GM11168 (cell line): ENCODE data around the gene SMDT1.

Experiments
- in situ Hi-C: fragments of 300-500 bp; cut with MboI; formaldehyde crosslinking; loops from one replicate; pipeline ENCODE4 v1.12.0; 2022; ENCODE audit warnings: low sequenced_read_pairs; ENCODE audit not compliant: unreplicated experiment

The SMDT1 gene

GRCh38 chr22:42069801-42070516 lies 9.5 kb upstream of the SMDT1 start:
- in situ Hi-C loops: loop anchor here (10.0 kb wide), 2 partner anchors 65 to 105 kb away; partner anchors contain the start of gene SEPTIN3

GRCh38 chr22:42070517-42071422 lies 8.7 kb upstream of the SMDT1 start, which contains the start of gene NAGA:
Gene NAGA, minus strand, starts transcription at chr22:42070812. Its CDS starts 515 bp downstream, at chr22:42070297.
- in situ Hi-C loops: loop anchor here (10.0 kb wide), 2 partner anchors 66 to 106 kb away; partner anchors contain the start of gene SEPTIN3

DNA sequence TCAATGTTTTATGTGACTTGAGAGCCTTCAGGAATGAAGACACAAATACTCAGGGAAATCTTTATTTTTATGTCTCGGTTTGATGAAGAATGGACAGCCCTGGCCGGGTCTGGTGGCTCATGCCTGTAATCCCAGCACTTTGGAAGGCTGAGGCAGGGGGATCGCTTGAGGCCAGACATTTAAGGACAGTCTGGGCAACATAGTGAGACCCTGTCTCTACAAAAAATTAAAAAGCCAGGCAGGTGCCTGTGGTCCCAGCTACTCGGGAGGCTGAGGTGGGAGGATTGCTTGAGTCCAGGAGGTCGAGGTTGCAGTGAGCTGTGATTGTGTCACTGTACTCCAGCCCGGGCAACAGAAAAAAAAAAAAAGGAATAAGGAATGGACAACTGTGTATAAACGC lies 8.0 kb upstream of the SMDT1 start:
- in situ Hi-C loops: loop anchor here (10.0 kb wide), 2 partner anchors 67 to 107 kb away; partner anchors contain the start of gene SEPTIN3

- in situ Hi-C loops: loop anchor here (10.0 kb wide), 2 partner anchors 68 to 108 kb away; partner anchors contain the start of gene SEPTIN3
Observed at GRCh38 chr22:42072606-42073330, 6.7 kb upstream of the SMDT1 start.

DNA sequence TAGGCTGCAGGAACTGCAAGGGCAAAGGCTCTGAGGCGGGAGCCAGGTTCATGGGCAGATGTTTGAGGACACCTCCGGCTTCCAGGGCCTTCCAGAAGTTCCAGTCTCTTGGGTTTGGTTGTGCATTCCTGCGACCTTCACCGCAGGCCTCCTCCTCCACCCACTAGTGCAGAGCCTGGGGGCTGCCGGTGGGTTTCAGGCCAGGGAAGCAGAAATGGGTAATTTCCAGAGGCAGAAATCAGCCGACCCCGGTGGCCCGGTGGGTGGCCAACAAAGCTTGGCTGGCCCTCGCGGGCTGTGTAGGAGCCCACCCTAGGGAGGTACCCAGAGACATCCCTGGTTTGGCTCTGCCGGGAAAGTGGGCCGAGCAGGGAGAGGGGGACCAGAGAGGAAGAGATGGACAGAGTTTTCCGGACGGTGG lies 5.9 kb upstream of the SMDT1 start:
- in situ Hi-C loops: loop anchor here (10.0 kb wide), 2 partner anchors 69 to 109 kb away; partner anchors contain the start of gene SEPTIN3

- in situ Hi-C loops: loop anchor here (10.0 kb wide), 2 partner anchors 69 to 109 kb away; partner anchors contain the start of gene SEPTIN3
Observed at GRCh38 chr22:42074132-42074811, 5.2 kb upstream of the SMDT1 start, which contains the start of gene PHETA2. Gene PHETA2, plus strand, starts transcription at chr22:42074248. Its CDS starts 3,046 bp downstream, at chr22:42077294.

GRCh38 chr22:42074846-42075676 lies 4.4 kb upstream of the SMDT1 start:
- in situ Hi-C loops: loop anchor here (10.0 kb wide), 2 partner anchors 70 to 110 kb away; partner anchors contain the start of gene SEPTIN3

GRCh38 chr22:42076764-42077485 lies 2.6 kb upstream of the SMDT1 start:
- in situ Hi-C loops: loop anchor here (10.0 kb wide), 2 partner anchors 72 to 112 kb away; partner anchors contain the start of gene SEPTIN3

DNA sequence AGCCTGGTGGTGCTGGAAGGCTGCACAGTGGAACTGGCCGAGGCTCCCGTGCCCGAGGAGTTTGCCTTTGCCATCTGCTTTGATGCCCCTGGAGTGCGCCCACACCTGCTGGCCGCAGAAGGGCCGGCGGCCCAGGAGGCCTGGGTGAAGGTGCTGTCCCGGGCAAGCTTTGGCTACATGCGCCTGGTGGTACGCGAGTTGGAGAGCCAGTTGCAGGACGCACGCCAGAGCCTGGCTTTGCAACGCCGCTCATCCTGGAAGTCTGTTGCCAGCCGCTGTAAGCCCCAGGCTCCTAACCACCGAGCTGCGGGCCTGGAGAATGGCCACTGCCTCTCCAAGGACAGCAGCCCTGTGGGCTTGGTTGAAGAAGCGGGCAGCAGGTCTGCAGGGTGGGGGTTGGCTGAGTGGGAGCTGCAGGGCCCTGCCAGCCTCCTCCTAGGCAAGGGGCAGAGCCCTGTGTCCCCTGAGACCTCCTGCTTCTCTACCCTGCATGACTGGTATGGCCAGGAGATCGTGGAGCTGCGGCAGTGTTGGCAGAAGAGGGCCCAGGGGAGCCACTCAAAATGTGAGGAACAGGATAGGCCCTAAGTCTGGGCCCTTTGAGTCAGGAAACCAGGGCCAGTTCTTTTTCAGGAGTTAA lies 1.9 kb upstream of the SMDT1 start:
- in situ Hi-C loops: loop anchor here (10.0 kb wide), 2 partner anchors 73 to 113 kb away; partner anchors contain the start of gene SEPTIN3

DNA sequence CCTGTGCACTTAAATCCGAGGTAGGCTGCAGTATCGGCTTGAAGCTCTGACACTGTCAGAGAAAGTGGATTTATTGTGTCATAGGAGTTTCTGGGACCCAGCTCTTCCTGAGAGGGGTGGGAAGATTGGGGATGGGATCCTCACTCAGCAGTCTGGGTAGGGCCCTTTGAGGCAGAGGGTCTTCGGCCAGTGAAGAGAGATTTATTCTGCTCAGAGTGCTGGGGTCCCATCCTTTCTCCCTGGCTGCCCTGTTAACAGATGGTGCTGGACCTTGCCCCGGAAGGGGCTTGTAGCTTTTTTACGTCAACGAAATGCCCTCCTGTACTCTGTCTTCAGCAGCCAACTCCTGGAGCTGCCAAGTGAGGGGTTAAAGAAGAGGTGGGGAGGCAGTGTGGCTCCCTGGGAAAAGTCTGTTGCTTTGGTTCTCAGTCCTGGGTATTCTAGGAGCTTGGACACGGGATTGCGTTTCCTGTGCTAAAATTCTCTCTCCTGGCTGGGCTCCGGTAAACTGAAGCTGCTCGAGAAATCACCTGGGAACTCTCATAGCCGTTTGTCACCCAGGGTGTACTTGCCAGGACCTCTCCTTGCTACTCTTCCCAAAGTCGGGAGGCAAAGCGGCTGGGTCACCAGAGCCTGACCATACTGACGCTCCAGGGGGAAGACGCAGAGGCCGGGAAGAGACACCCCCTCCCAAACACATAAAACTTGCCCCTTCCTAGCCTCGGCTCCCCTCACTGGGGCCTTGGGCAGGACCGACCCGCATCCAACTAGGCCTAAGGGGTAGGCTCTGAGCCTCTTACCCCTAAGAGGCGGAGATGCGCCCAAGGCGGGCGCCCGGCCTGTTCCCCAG lies 806 bp upstream of the SMDT1 start:
- in situ Hi-C loops: loop anchor here (10.0 kb wide), 2 partner anchors 74 to 114 kb away; partner anchors contain the start of gene SEPTIN3

DNA sequence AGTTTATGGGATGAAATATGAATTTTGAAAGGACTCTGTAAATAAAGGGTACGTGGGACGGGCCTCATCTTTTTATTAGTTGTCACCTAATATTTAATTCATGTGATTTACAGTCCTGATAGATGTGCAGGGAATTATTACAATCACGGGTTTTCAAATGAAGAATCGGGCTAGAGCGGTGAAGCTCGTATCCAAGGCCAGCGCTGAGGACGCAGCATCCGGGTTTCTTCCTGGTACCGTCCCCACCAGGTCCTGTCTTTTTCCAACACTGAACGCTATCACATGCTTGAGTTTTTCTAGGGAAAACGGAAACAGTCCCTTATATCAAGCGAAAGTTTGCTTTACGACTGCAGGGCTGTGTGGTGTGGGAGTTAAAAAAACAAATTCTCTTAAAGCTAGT lies 787 bp downstream of the SMDT1 start:
- in situ Hi-C loops: no loop called here

- in situ Hi-C loops: no loop called here
Observed at GRCh38 chr22:42083119-42083518, 3.6 kb downstream of the SMDT1 start.

DNA sequence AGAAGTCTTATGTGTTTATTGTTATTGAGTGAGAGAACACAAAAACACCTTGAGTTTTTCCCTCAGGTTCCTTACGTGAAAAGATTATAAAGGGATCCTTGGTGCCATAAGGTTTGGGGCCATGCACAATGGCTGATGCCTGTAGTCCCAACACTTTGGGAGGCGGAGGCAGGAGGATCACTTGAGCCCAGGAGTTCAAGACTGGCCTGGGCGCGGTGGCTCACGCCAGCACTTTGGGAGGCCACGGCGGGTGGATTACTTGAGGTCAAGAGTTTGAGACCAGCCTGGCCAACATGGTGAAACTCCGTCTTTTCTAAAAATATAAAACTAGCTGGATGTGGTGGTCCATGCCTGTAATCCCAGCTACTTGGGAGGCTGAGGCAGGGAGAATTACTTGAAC lies 5.4 kb downstream of the SMDT1 start:
- in situ Hi-C loops: no loop called here

GRCh38 chr22:42086051-42086450 lies 6.6 kb downstream of the SMDT1 start:
- in situ Hi-C loops: no loop called here

DNA sequence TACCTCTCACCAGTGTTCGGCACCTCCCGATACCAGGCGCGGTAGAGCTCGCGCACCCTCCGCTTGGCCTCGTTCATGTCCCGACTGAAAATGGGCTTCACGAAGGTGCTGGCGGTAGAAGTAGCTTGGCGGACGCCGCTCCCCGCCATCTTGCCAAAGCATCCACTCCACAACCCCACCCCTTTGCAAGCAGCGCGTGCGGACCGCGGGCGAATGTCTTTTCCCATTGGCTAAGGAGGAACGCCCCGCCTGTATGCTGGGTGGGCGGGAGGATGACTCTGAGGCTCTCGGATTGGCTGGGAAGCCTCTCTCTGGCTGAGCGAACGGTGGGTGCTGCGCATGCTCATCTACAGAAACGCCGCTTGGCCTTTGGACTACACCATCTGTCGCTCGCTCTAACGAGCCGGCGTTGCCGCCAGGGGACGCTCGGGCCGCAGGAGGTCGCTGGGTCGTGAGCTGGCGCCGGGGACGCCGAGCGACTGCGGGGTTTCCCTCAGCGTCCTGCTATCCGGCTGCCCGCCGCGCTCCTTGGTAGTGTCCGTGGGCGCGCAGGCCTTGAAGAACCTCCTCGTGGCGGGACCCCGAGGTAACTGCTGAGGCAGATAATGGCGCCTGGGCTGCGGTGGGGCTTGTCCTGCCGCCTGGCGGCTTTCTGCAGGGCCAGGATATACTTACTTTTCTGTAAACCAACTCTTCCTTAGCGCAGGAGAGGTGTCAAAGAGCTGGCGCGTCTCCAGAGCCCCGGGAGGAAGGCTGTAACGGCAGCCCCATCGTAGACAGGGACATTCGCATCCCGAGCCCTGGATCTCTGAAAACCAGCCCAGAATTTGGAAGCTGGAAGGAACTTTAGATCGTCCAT lies 11.3 kb downstream of the SMDT1 start, which contains the start of gene NDUFA6:
Gene NDUFA6 (minus strand): TSS at position 177 of the 859 bp plus-strand sequence. CDS start 28 bp downstream, at position 149.
- in situ Hi-C loops: no loop called here
